H7 (cell line): Measurements from ENCODE around the gene GALNTL6. TPM values are rescaled to one million over a fixed set of nuclear protein-coding genes. Genes with fewer than 3 reads are reported as not detected.

Source experiments
- DNase-seq: peaks from one replicate; pipeline ENCODE4 v3.0.0; 2012
- H3K27me3 ChIP-seq: 2 replicates; pipeline ENCODE4 v1.6.0; 2011; ENCODE audit warnings: mild to moderate bottlenecking, low read length; ENCODE audit not compliant: control insufficient read depth, insufficient read depth
- H3K36me3 ChIP-seq: replicated peaks from 2 replicates; pipeline ENCODE4 v1.5.1; 2011; ENCODE audit warnings: low read length; ENCODE audit not compliant: control insufficient read depth, insufficient read depth
- H3K4me3 ChIP-seq: 2 replicates; pipeline ENCODE4 v1.5.1; 2011; ENCODE audit warnings: low read depth, mild to moderate bottlenecking, control low read depth, low read length, moderate library complexity; ENCODE audit not compliant: insufficient read depth
- total RNA-seq: library from RNA; depleted of rRNA; stranded (reverse); fragments of >200 nt; shearing (Covaris generic); gene quantifications from 2 replicates; pipeline ENCODE4 v1.2.3, GENCODE V29; 2014

Gene GALNTL6
- total RNA-seq, 1 experiment from 2014 or later: 0.24 TPM

DNA sequence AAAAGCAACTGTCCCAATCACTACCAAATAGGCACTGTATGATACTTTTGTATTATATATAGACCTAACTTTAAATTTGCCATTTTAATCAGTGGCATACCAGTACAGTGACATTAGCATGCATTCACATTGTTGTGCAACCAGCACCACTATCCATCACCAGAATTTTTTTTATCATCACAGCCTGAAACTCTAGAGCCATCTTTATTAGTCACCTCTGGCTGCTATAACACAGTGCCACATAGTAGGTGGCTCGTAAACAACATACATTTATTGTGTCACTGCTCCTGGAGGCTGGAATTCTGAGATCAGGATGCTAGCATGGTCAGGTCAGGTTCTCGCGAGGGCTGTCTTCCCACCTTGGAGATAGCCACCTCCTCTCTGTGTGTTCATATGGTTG, 1167.0 kb downstream of the GALNTL6 start:
- Histone ChIP-seq H3K36me3 (no peaks in the 10 kb centered on the region), H3K4me3 (no peak overlapping the region), H3K27me3 (no peaks in the 10 kb centered on the region)
- no peak for DNase-seq

DNA sequence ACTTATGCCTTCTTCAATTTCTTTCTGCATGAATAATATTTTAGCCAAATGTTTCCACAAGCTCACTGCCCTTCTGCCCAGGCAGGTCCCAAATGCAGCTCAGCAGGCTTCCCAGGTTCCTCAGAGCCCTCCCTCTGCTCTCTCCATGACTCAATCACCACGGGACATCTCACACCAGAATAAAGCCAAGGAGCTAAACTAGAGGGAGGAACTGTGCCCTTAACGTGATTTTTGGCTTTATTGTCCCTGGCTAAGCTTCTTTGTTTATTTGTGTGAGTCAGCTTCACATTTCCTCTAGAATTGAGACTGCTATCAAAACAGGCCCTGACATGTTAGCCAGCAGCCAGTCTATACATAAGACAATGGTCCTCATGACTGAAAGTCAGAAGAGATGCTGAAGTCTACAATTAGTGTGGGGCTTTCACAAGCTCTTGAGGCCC, 1169.0 kb downstream of the GALNTL6 start:
- no peak overlapping the region for H3K4me3 ChIP-seq
- no peaks in the 10 kb centered on the region for H3K36me3 ChIP-seq
- no peak for DNase-seq
- no peaks in the 10 kb centered on the region for H3K27me3 ChIP-seq

DNA sequence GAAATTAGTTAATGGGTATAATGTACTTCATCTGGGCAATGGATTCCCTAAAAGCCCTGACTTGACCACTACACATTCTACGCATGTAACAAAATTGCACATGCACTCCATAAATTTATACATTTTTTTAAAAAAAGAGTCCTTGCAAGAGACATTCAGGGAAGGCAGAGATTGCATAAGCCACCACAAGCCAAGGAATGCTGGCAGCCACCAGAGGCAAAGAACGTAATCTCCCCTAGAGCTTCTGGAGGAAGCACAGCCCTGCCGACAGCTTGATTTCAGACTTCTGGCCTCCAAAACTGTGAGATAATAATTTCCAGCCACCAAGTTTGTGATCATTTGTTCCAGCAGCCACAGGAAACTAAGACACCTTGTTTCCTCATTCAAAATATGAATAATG, 1169.8 kb downstream of the GALNTL6 start:
- no peaks in the 10 kb centered on the region for H3K36me3 ChIP-seq
- no peak for DNase-seq
- no peaks in the 10 kb centered on the region for H3K27me3 ChIP-seq
- H3K4me3 ChIP-seq: no peak overlapping the region

DNA sequence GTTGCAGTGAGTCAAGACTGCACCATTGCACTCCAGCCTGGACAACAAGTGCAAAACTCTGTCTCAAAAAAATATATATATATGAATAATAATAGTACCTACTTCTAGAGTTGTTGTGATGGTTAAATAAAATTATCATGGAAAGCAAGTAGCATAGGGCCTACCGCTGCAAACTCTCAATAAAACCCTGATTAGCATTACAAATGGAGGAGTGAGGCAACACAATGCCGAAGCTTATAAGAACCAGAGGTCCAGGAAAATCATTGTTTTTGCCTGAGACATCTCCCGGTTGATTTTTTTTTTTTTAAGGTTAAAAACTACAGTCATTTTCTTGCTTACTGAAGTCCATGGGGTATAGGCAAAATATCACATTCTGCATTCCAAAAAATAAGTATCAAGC, 1170.4 kb downstream of the GALNTL6 start:
- Histone ChIP-seq H3K36me3 (no peaks in the 10 kb centered on the region), H3K4me3 (no peak overlapping the region), H3K27me3 (no peaks in the 10 kb centered on the region)
- DNase-seq: no peak

DNA sequence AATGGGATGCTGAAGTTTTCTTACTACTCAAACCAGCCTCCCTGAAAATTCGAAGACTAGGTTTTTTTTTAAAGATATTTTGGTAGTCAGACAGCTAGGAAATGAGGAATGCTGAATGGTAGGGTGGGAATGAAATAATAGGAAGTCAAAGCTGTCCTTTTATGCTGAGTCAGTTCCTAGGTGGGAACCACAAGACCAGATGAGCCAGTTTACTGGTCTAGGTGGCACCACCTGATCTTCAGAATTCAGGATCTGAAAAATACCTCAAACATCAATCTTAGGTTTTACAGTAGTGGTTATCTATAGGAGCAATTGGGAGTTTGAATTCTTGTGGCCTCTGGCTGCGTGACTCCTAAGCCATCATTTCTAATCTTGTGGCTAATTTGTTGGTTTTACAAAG, 1172.3 kb downstream of the GALNTL6 start:
- no peak for DNase-seq
- no peaks in the 10 kb centered on the region for H3K27me3 ChIP-seq
- H3K36me3 ChIP-seq: no peaks in the 10 kb centered on the region
- H3K4me3 ChIP-seq: no peak overlapping the region

DNA sequence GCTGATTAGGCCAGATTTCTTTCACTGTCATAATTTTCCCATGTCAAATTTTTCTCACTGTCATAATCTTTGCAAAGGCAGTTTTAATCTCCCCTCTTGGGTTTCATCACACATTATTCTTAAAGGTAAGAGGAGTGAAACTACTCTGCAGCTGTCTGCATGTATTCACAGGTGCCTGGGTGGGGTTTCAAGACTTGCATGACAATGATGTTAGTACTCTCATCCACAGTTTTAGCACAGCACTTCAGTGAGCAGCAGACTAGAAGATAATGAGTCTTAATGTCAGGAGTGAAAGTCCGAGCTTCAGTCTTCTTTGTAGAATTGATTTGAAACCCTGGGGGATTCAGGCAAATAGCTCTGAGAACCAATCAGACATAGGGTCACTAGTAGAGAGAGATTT, 1172.9 kb downstream of the GALNTL6 start:
- no peak for DNase-seq
- Histone ChIP-seq H3K4me3 (no peak overlapping the region), H3K36me3 (no peaks in the 10 kb centered on the region), H3K27me3 (no peaks in the 10 kb centered on the region)

DNA sequence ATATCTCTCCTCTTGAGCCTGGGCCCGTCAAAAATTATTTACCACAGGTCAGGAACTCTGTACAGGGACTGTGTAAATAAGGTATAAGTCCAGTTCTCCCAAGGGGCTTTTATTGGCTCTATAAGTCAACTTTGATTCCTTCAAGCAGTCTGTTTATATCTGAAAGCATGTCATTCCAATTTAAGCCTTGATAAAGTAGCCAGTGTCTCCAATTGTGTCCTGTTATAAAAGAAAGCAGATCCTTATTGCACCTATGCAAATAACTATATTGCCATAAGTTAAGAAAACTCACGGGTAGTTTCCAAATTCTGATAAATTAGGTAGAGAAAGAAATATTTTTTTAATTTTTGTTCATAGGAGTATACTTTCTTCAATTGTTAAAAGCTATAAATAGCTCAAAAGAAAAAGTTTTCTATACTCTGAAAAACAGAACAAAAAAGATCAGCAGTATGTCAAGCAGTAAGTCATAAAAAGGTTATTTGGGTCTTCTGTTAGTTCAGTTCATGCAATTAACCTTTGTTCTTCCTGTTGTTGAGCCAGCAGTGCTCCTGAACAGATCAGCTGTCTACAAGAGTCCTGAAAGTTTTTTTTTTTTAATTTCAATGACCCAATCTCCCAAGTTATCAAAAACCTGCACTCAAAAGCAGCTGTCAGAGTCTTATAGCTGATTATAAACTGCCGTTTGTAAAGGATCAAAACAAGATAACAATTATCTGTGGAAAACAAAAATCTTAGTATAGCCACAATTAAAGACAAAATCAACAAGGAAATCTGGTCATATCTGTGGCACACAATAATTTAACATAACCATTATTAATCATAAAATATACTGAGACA, 1177.0 kb downstream of the GALNTL6 start:
- H3K36me3 ChIP-seq: no peaks in the 10 kb centered on the region

DNA sequence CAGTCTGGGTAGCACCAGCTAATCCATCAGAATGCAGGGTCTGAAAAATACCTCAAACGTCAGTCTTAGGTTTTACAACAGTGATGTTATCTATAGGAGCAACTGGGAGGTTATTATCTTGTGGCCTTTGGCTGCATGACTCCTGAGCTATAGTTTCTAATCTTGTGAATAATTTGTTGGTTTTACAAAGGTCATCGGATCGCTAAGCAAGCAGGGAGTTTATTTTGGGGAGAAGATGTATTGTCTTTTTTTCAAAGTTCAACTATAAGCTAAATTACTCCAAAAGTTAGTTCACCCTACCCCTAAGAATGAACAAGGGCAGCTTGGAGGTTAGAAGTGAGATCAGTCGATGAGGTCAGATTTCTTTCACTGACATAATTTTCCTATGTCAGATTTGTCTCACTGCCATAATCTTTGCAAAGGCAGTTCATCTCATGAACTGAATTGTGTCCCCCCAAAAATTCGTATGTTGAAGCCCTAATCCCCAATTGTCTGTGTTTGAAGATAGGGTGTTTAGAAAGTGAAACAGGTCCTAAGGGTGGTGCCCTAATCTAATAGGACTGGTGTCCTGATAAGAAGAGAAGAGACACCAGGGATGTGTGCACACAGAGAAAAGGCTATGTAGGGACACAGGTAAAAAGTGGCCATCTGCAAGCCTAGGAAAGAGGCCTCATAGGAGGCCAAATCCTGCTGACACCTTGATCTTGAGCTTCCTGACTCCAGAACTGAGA, 1179.6 kb downstream of the GALNTL6 start:
- no peaks in the 10 kb centered on the region for H3K36me3 ChIP-seq
- H3K4me3 ChIP-seq: no peak overlapping the region
- H3K27me3 ChIP-seq: no peaks in the 10 kb centered on the region
- DNase-seq: no peak

More for the DNA sequence above, 1177.0 kb downstream of the GALNTL6 start:
- Histone ChIP-seq H3K4me3 (no peak overlapping the region), H3K27me3 (no peaks in the 10 kb centered on the region)
- DNase-seq: no peak

DNA sequence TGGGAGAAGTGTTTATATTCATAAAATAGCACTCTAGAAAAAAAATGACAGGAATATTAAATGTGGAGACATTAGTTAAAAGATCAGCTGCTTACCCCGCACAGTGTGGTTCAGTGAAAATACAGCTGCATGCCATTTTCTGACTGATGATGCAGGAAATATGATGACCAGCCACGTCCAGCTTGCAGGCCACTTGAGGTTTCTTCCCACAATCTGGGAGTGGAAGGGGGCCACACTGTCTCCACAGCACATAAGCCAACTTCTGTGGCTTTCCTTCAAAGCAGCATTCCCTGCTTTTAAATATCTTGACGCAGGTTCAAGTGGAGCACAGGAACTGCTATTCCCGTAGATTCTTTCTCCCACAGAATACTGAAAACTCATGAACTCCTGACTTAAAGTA, 1182.0 kb downstream of the GALNTL6 start:
- no peaks in the 10 kb centered on the region for H3K27me3 ChIP-seq
- no peak for DNase-seq
- no peaks in the 10 kb centered on the region for H3K36me3 ChIP-seq

DNA sequence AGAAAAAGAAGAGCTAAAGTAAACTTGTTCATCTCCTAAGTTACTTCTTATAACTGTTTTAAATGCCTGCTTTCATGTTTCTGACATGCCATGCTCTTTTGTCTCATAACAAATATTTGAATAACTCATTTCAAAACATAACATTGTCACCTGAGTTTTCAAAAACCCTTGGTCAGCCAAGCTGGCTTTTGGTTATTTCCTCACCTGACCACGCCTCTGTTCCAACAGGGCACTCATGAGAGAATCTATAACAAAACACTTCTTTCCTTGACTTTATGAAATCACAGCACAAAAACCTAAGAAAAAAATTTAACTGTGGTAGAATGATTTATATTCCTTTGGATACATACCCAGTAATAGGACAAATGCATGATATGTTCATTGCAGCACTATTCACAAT, 1182.5 kb downstream of the GALNTL6 start:
- DNase-seq: no peak
- no peaks in the 10 kb centered on the region for H3K36me3 ChIP-seq
- H3K4me3 ChIP-seq: no peak overlapping the region
- H3K27me3 ChIP-seq: no peaks in the 10 kb centered on the region

More for the DNA sequence above, 1182.0 kb downstream of the GALNTL6 start:
- no peak overlapping the region for H3K4me3 ChIP-seq

DNA sequence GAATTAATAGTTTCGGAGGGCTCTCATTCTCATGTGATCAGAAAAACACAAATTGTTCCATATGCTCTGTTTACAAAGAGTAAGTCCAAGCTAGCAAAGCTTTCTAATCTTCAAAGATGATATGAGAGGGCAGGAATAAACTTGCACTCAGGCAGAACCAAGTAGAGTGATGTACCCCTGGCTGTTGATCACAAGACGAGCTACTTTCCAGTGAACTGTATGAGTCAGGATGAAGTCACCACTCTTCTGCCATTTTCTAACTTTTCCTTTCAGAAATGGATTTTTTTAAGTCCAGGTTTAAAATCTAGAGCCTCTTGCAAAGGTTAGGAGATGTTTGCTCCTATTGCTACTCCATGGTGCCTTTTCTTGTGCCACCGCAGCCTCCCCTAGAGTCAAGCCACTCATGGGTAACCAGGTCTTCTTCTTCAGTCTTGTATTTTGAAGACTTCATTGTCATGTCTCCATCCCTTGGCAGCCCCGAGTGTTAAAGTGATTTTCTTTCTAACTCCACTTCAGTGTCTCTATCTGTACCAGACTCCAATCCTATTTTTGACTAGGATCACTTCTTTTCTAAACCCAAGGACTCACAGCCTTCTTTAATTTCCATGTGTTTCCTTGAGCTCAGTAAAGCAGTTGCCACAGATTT, 1183.5 kb downstream of the GALNTL6 start:
- Histone ChIP-seq H3K4me3 (no peak overlapping the region), H3K36me3 (no peaks in the 10 kb centered on the region), H3K27me3 (no peaks in the 10 kb centered on the region)
- DNase-seq: no peak

DNA sequence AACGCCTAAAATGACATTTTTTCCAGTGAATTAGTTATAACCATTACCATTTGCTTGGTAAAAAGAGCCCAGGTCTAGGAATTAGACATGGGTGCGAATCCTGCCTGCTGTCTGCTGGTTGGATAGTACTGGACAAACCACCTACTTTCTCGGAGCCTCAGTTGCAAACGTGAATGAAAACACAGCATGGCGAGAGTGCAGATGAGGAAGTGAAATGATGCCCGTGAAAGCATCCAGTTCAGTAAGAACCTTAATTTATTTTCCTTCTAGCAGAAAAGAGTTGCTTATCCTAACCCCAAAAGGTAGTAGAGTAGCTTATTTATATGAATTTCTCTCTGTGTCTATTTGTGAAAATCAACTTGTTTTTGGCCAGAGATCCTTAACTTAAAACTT, 1184.0 kb downstream of the GALNTL6 start:
- Histone ChIP-seq H3K4me3 (no peak overlapping the region), H3K36me3 (no peaks in the 10 kb centered on the region), H3K27me3 (no peaks in the 10 kb centered on the region)
- no peak for DNase-seq

DNA sequence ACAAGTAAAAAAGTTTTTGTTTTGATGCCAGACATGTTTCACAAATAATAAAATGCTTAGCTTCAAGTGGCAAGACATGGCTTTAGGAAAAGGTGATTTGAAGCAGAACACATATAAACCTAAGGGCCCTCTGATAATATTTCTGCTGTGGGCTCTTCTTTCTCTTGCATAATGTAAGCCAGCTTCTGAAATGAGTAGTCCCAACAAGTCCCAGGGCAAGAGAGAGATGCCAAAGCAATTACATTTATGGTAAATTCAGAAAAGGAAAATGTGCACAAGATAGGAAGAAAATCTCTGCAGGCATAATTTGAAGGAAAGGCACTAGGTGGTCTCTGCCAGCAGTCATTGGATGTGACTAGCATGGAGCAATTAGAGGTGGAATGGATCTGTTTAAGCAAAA, 1184.7 kb downstream of the GALNTL6 start:
- no peak for DNase-seq
- Histone ChIP-seq H3K27me3 (no peaks in the 10 kb centered on the region), H3K4me3 (no peak overlapping the region), H3K36me3 (no peaks in the 10 kb centered on the region)

DNA sequence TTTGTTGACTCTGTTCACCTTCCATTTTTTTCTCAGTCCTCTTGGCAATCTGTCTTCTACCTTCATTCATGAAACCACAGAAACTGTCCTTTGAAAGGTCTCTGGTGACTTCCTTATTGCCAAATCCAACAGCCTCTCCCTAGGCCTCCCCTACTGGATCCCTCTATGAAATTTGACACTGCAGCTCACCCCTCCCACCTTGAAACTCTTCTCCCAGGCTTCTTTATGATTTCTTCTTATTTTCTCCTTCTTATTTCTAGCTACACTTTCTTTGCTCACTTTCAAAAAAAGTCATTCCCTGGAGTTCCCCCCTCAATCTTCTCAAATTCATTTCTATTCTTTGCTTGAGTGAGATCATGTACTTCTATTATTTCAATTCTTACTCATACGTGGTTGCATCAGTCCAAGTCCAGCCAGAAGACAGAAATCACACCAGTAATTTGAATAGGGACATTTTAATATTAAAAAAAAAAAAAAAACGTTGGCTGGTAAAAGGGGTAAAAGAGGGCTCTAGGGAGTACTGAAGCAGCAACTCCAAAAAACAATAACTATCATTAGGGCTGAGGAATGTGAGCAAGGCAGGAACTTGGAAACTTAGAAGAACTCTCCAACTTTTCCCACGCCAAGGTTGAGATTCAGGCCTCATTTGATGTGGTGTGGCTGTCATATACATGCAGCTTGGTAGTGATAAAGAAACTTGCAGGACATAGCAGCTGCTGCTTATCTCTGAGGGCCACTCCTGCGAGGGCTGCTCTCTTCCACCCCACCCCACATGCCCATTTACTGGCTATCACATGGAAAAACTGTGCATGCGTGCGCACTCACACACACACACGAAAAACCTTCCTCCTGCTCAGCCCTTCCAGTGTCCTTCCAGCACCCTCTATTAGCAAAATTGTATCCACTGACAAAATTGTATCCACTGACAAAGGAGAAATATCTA, 1185.6 kb downstream of the GALNTL6 start:
- DNase-seq: no peak
- no peak overlapping the region for H3K4me3 ChIP-seq
- H3K27me3 ChIP-seq: no peaks in the 10 kb centered on the region

More for the DNA sequence above, 1185.6 kb downstream of the GALNTL6 start:
- H3K36me3 ChIP-seq: no peaks in the 10 kb centered on the region
